ENCODE measurements around the gene NRXN3. TPM values are rescaled to one million over a fixed set of nuclear protein-coding genes. Genes with fewer than 3 reads are reported as not detected.

Gene NRXN3
- total RNA-seq, 1 donor from 2014 or later: 5.9 TPM

DNA sequence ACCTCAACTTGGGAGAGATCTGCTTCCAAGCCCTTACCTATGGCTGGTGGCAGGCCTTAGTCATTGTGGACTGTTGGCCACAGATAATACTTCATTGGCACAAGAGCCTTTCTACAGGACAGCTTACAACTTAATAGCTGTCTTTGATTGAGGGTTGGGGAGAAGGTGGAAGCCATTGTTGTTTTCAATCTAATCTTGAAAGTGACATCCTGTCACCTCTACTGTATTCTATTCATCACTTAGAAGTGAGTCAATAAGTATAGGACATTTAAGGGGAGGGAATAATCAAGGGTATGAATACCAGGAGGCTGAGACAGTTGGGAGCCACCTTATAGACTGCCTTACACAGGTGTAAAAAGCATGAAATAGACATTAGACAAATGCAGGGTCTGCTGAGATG lies 906.3 kb downstream of the NRXN3 start:
- H3K4me3 ChIP-seq: no peak overlapping the region
- H3K36me3 Mint-ChIP-seq: no peaks in the 10 kb centered on the region
- H3K4me2 ChIP-seq: no peak overlapping the region
- H3F3A ChIP-seq (ENCODE audit: low read depth): no peaks in the 10 kb centered on the region
- no peak overlapping the region for H3K27ac ChIP-seq
- no peaks in the 10 kb centered on the region for H3K36me3 ChIP-seq
- no peak for TF ChIP-seq CTCF (IDR thresholded peaks at IDR 0.05)
- no peak for TF ChIP-seq EZH2phosphoT487 (IDR thresholded peaks at IDR 0.05)
- no peak for TF ChIP-seq EZH2 (IDR thresholded peaks at IDR 0.05)
- H3K27ac Mint-ChIP-seq: no peak overlapping the region
- H3K79me2 ChIP-seq (ENCODE audit: low read depth): no peaks in the 10 kb centered on the region
- no peak overlapping the region for H3K9ac ChIP-seq
- no peaks in the 10 kb centered on the region for H3K9me3 Mint-ChIP-seq
- no peaks in the 10 kb centered on the region for H3K4me1 Mint-ChIP-seq
- H3K4me3 Mint-ChIP-seq: no peak overlapping the region
- no peaks in the 10 kb centered on the region for H3K27me3 ChIP-seq
- no peaks in the 10 kb centered on the region for H3K9me3 ChIP-seq (ENCODE audit: low read depth)
- H4K20me1 ChIP-seq (ENCODE audit: low read depth): no peaks in the 10 kb centered on the region
- no peak overlapping the region for H2AFZ ChIP-seq (replicated peaks)
- peaks cover 7% of the 10 kb centered on the region for H3K4me1 ChIP-seq
- DNase-seq (ENCODE audit: low spot score): no peak
- H3K27me3 Mint-ChIP-seq (ENCODE audit: insufficient read depth, low read depth): peaks cover 2% of the 10 kb centered on the region

DNA sequence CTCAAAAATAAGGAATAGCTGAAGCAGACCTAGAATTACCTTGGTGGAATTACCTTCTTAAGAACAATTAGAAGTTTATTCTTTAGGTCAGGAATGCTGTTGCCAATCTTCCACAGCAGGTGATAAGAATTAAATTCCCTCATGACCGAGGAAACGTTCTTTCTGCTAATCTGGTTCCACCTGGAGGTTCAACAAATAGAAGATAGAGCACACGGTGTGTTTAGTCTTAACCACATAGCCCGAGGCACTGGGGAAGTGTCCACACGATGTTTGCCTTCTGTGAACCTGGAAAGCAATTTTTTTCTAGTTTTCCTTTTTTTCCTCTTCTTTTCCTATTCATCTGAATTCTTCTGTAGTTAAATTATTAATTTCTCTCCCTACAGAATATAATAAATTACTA lies 906.9 kb downstream of the NRXN3 start:
- H3K9ac ChIP-seq: no peak overlapping the region
- H3K4me2 ChIP-seq: no peak overlapping the region
- H3K27me3 ChIP-seq: no peaks in the 10 kb centered on the region
- H3K9me3 ChIP-seq (ENCODE audit: low read depth): no peaks in the 10 kb centered on the region
- H3K4me1 ChIP-seq: peaks cover 7% of the 10 kb centered on the region
- Mint-ChIP-seq H3K27me3 (ENCODE audit: insufficient read depth, low read depth) (peaks cover 2% of the 10 kb centered on the region), H3K4me3 (no peak overlapping the region), H3K4me1 (no peaks in the 10 kb centered on the region), H3K27ac (no peak overlapping the region), H3K36me3 (no peaks in the 10 kb centered on the region), H3K9me3 (no peaks in the 10 kb centered on the region)
- H3K4me3 ChIP-seq: no peak overlapping the region
- no peaks in the 10 kb centered on the region for H4K20me1 ChIP-seq (ENCODE audit: low read depth)
- TF ChIP-seq EZH2 (IDR thresholded peaks at IDR 0.05) (no peak), EZH2phosphoT487 (IDR thresholded peaks at IDR 0.05) (no peak), CTCF (IDR thresholded peaks at IDR 0.05) (no peak)
- no peak for DNase-seq (ENCODE audit: low spot score)
- no peak overlapping the region for H3K27ac ChIP-seq
- no peak overlapping the region for H2AFZ ChIP-seq (replicated peaks)
- no peaks in the 10 kb centered on the region for H3K79me2 ChIP-seq (ENCODE audit: low read depth)
- H3K36me3 ChIP-seq: no peaks in the 10 kb centered on the region
- no peaks in the 10 kb centered on the region for H3F3A ChIP-seq (ENCODE audit: low read depth)

DNA sequence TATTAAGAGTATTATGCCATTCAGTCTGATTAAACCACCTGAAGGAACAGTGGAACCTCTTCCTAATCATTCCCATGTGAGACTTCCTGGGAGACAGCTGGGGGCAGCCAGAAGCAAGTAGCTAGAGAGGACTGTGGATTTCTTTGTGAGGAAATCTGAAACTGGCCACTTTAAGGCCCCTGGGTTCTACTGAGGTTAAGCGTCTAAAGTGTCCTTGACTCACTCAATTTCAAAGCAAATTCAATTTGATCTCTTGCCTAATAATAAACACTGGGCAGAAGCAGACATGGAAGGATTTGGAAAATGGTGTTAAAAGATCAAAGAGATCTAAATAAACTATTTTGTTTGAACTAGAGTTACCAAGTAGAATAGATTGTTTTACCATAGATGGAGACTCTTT lies 909.9 kb downstream of the NRXN3 start:
- Histone ChIP-seq H3F3A (ENCODE audit: low read depth) (no peaks in the 10 kb centered on the region), H3K36me3 (no peaks in the 10 kb centered on the region), H3K4me2 (no peak overlapping the region), H3K9ac (no peak overlapping the region), H3K79me2 (ENCODE audit: low read depth) (no peaks in the 10 kb centered on the region), H2AFZ (replicated peaks) (no peak overlapping the region), H3K9me3 (ENCODE audit: low read depth) (no peaks in the 10 kb centered on the region), H3K4me3 (no peak overlapping the region), H3K27me3 (no peaks in the 10 kb centered on the region), H3K27ac (no peak overlapping the region), H3K4me1 (peaks cover 7% of the 10 kb centered on the region), H4K20me1 (ENCODE audit: low read depth) (no peaks in the 10 kb centered on the region)
- Mint-ChIP-seq H3K27me3 (ENCODE audit: insufficient read depth, low read depth) (no peaks in the 10 kb centered on the region), H3K4me3 (no peak overlapping the region), H3K4me1 (no peaks in the 10 kb centered on the region), H3K9me3 (no peaks in the 10 kb centered on the region), H3K36me3 (no peaks in the 10 kb centered on the region), H3K27ac (no peak overlapping the region)
- DNase-seq (ENCODE audit: low spot score): no peak
- TF ChIP-seq CTCF (IDR thresholded peaks at IDR 0.05) (no peak), EZH2 (IDR thresholded peaks at IDR 0.05) (no peak), EZH2phosphoT487 (IDR thresholded peaks at IDR 0.05) (no peak)
